Stimulated activated CD4-positive, alpha-beta T cell treated with anti-CD3 and anti-CD28 coated beads, TNF-alpha, amount 100 ng/mL, for 48 hours (primary cell): ENCODE measurements around the gene UBE4A.

Experiments
- DNase-seq, 3 donors: peaks; one replicate each; pipeline ENCODE4 v3.0.0-alpha.2; 2020; ENCODE audit warnings: low read depth in 3 of 3

The UBE4A gene

GRCh38 chr11:118436639-118437207 is 77.3 kb downstream of the UBE4A start:
- DNase-seq, result peak in 1 of 3 donors; percentile 27

GRCh38 chr11:118437208-118438125 is 78.1 kb downstream of the UBE4A start:
- peak in 1 of 3 donors; percentile 48 for DNase-seq

- DNase-seq, result peak in 1 of 3 donors; percentile 30
Measured at GRCh38 chr11:118438314-118438931, 79.0 kb downstream of the UBE4A start.

GRCh38 chr11:118439646-118440045 is 80.2 kb downstream of the UBE4A start:
- no peak for DNase-seq

- DNase-seq, result no peak
Measured at GRCh38 chr11:118441770-118442275, 82.4 kb downstream of the UBE4A start.

GRCh38 chr11:118442301-118442700 is 82.9 kb downstream of the UBE4A start:
- DNase-seq, result no peak

- DNase-seq, result no peak
Measured at GRCh38 chr11:118442908-118443589, 83.6 kb downstream of the UBE4A start.

- no peak for DNase-seq
Measured at GRCh38 chr11:118443590-118444218, 84.3 kb downstream of the UBE4A start.

- DNase-seq, result no peak
Measured at GRCh38 chr11:118447423-118447822, 88.0 kb downstream of the UBE4A start.

- no peak for DNase-seq
Measured at GRCh38 chr11:118448294-118448693, 88.9 kb downstream of the UBE4A start.
